ENCODE data around the gene GNAL.

The GNAL gene

GRCh38 chr18:11899063-11899462, 210.0 kb downstream of the GNAL start (continued):
- TF ChIP-seq ZNF701 (tag by site-specific recombination; IDR thresholded peaks at IDR 0.05) (no peak), ZNF140 (tag by site-specific recombination; IDR thresholded peaks at IDR 0.05) (no peak), ZEB2 (tag by site-specific recombination; IDR thresholded peaks at IDR 0.05) (no peak)

DNA sequence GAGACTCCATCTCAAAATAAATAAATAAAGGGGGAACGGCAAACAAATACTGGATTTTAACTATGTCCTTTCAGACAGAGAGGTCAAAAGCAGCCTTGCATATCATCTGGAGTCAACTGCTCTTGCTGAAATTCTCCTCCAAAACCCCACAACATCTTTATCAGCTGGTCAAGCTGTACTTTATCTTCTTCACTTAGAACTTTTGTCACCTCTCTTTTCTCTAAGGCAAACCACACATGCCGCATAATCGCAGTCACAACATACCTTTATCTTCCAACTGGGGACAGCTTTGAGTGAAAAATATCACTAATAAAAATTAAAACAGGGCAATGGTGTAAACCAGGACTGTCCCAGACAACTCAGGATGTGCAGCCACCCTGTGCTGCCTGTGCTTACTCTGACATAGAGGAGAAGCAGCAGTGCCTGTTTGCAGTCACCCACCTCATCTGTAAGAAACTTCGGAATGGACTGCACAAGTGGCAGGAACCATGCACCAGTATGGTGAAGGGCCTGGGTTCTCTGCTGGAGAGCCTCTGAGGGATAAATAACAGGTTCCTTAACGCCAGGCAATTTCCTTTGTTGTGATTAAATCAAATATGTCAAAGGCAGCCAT, 212.9 kb downstream of the GNAL start:
- ChIA-PET POLR2A (no interaction called here), CTCF (interaction anchor here (0.6 to 0.9 kb wide), 2 partner anchors 93 to 137 kb away, joined by 3 to 7 read pairs; no protein-coding TSS in a partner anchor)
- TF ChIP-seq, protein P1, sequence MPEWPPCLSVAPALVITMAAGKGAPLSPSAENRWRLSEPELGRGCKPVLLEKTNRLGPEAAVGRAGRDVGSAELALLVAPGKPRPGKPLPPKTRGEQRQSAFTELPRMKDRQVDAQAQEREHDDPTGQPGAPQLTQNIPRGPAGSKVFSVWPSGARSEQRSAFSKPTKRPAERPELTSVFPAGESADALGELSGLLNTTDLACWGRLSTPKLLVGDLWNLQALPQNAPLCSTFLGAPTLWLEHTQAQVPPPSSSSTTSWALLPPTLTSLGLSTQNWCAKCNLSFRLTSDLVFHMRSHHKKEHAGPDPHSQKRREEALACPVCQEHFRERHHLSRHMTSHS (tag by site-specific recombination; IDR thresholded peaks at IDR 0.05): no peak
- no peak for TF ChIP-seq ZNF580 (tag by site-specific recombination; IDR thresholded peaks at IDR 0.05)
- no peak for TF ChIP-seq ZNF596 (tag by site-specific recombination; IDR thresholded peaks at IDR 0.05)
- no peak for TF ChIP-seq ZNF366 (tag by site-specific recombination; conservative IDR thresholded peaks at IDR 0.05)
- TF ChIP-seq, protein P2, sequence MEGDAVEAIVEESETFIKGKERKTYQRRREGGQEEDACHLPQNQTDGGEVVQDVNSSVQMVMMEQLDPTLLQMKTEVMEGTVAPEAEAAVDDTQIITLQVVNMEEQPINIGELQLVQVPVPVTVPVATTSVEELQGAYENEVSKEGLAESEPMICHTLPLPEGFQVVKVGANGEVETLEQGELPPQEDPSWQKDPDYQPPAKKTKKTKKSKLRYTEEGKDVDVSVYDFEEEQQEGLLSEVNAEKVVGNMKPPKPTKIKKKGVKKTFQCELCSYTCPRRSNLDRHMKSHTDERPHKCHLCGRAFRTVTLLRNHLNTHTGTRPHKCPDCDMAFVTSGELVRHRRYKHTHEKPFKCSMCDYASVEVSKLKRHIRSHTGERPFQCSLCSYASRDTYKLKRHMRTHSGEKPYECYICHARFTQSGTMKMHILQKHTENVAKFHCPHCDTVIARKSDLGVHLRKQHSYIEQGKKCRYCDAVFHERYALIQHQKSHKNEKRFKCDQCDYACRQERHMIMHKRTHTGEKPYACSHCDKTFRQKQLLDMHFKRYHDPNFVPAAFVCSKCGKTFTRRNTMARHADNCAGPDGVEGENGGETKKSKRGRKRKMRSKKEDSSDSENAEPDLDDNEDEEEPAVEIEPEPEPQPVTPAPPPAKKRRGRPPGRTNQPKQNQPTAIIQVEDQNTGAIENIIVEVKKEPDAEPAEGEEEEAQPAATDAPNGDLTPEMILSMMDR (tag by site-specific recombination; IDR thresholded peaks at IDR 0.05): no peak
- no peak for TF ChIP-seq MZF1 (tag by site-specific recombination; IDR thresholded peaks at IDR 0.05; ENCODE audit: borderline replicate concordance)
- Histone ChIP-seq H3K4me1 (ENCODE audit: control insufficient read depth, insufficient read depth, low read length) (peaks cover 4% of the 10 kb centered on the region), H3K27ac (ENCODE audit: extremely low read depth, low read depth, low read length) (no peak overlapping the region), H3K36me3 (ENCODE audit: control insufficient read depth in 2 of 2, insufficient read depth in 1 of 2, low read length in 2 of 2) (peaks cover 6 to 26% of the 10 kb centered on the region in 2 experiments; a peak in 2 of 3 replicates), H3K9me3 (ENCODE audit: control insufficient read depth, insufficient read depth, low read depth, low read length) (no peaks in the 10 kb centered on the region), H3K4me3 (ENCODE audit: low read depth, low read length) (no peak overlapping the region)

GRCh38 chr18:11902522-11903292, 213.6 kb downstream of the GNAL start:
- Histone ChIP-seq H3K9me3 (ENCODE audit: control insufficient read depth, insufficient read depth, low read depth, low read length) (no peaks in the 10 kb centered on the region), H3K27ac (ENCODE audit: extremely low read depth, low read depth, low read length) (no peak overlapping the region), H3K4me1 (ENCODE audit: control insufficient read depth, insufficient read depth, low read length) (peaks cover 4% of the 10 kb centered on the region), H3K4me3 (ENCODE audit: low read depth, low read length) (no peak overlapping the region), H3K36me3 (ENCODE audit: control insufficient read depth in 2 of 2, insufficient read depth in 1 of 2, low read length in 2 of 2) (peaks cover 6 to 26% of the 10 kb centered on the region in 2 experiments; a peak in 2 of 3 replicates)
- TF ChIP-seq ZIC2 (tag by site-specific recombination; IDR thresholded peaks at IDR 0.05) (peak; percentile 79), ZNF214 (tag by site-specific recombination; IDR thresholded peaks at IDR 0.05; ENCODE audit: borderline replicate concordance) (no peak), ZNF768 (tag by site-specific recombination; IDR thresholded peaks at IDR 0.05) (no peak)
- ChIA-PET POLR2A (no interaction called here), CTCF (interaction anchor here (0.6 to 0.9 kb wide), 2 partner anchors 93 to 136 kb away, joined by 3 to 7 read pairs; no protein-coding TSS in a partner anchor)

DNA sequence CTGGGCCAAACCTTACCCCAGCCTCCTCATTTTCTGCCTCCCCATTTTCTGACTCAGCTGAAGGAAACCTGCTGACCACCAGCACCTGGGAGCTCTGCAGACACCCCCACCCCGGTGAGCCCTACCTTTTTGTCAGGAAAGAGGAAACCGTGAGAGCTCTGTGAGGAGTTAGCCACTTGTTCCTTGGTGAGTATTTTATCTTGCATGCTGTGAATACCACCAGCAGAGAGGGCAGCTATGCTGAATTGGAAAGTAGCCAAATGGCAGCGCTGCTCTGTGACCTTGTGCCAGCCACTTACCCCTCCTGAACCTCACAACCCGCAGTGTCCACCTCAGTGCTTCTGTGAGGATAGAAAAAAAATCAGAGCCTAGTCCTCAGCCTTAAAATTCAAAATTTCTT, 216.5 kb downstream of the GNAL start:
- POLR2A ChIA-PET: no interaction called here

More for the DNA sequence above, 216.5 kb downstream of the GNAL start:
- Histone ChIP-seq H3K27ac (ENCODE audit: extremely low read depth, low read depth, low read length) (no peak overlapping the region), H3K4me3 (ENCODE audit: low read depth, low read length) (no peak overlapping the region), H3K36me3 (ENCODE audit: control insufficient read depth in 2 of 2, insufficient read depth in 1 of 2, low read length in 2 of 2) (peaks cover 6 to 26% of the 10 kb centered on the region in 2 experiments; a peak in 2 of 3 replicates), H3K4me1 (ENCODE audit: control insufficient read depth, insufficient read depth, low read length) (peaks cover 8% of the 10 kb centered on the region), H3K9me3 (ENCODE audit: control insufficient read depth, insufficient read depth, low read depth, low read length) (no peaks in the 10 kb centered on the region)
- TF ChIP-seq, protein P3, sequence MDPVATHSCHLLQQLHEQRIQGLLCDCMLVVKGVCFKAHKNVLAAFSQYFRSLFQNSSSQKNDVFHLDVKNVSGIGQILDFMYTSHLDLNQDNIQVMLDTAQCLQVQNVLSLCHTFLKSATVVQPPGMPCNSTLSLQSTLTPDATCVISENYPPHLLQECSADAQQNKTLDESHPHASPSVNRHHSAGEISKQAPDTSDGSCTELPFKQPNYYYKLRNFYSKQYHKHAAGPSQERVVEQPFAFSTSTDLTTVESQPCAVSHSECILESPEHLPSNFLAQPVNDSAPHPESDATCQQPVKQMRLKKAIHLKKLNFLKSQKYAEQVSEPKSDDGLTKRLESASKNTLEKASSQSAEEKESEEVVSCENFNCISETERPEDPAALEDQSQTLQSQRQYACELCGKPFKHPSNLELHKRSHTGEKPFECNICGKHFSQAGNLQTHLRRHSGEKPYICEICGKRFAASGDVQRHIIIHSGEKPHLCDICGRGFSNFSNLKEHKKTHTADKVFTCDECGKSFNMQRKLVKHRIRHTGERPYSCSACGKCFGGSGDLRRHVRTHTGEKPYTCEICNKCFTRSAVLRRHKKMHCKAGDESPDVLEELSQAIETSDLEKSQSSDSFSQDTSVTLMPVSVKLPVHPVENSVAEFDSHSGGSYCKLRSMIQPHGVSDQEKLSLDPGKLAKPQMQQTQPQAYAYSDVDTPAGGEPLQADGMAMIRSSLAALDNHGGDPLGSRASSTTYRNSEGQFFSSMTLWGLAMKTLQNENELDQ (tag by site-specific recombination; IDR thresholded peaks at IDR 0.05; ENCODE audit: low read depth): no peak
- 0 out of 2 replicates have a peak, but pooled peaks have one; percentile 37 for TF ChIP-seq GLIS1 (tag by site-specific recombination; IDR thresholded peaks at IDR 0.05)
- TF ChIP-seq WT1 (tag by site-specific recombination; IDR thresholded peaks at IDR 0.05): no peak
- TF ChIP-seq ZIC2 (tag by site-specific recombination; IDR thresholded peaks at IDR 0.05): peak; percentile 54
- CTCF ChIA-PET: interaction anchor here (1.1 kb wide), 1 partner anchor 89 kb away, joined by 3 read pairs; no protein-coding TSS in a partner anchor

Measured in HEK293 (cell line).